K562 (cell line): ENCODE results near the gene DLL4. TPM values are rescaled to one million over a fixed set of nuclear protein-coding genes. Genes with fewer than 3 reads are reported as not detected.
"Not testable (repeated sequence)": the region's sequence is repeated elsewhere in the genome, so short reads cannot be mapped to it uniquely, and the experiment has no call there.

Experiments
- ATAC-seq: fragments of 200-7000 bp; cut with Tn5 transposase; 3 replicates; pipeline ENCODE4 v1.9.1; 2020; ENCODE audit warnings: moderate library complexity
- BruUV-seq: library from RNA; stranded (reverse); fragments of 400-500 nt; replicated peaks from 2 replicates; lab custom pipeline; 2021; lab: Mats Ljungman, UMichigan
- CTCF ChIA-PET: fragments of 300-600 bp; formaldehyde crosslinking; extraction: SDS; loops from one replicate; lab custom pipeline; 2021; ENCODE audit warnings: low intra/inter-chr PET ratio; lab: Yijun Ruan, JAX
- POLR2A ChIA-PET: fragments of 300-600, 350-650 bp; sonication (Branson Sonifier 250); formaldehyde crosslinking; extraction: SDS; loops from one replicate; lab custom pipeline; 2021; ENCODE audit warnings: antibody characterized with exemption, inconsistent platforms; lab: Yijun Ruan, JAX
- DNase-seq, 4 experiments: peaks; one replicate each; pipeline versions ENCODE4 v3.0.0 to v3.0.0-alpha.2; 2011 to 2018; ENCODE audit warnings: low spot score in 3 of 4, mixed read lengths in 3 of 4; ENCODE audit errors: extremely low read depth in 1 of 4
- FAIRE-seq: peaks from 2 replicates; lab custom pipeline; 2011; peaks lifted over from hg19 to GRCh38; lab: Jason Lieb, UNC
- H2AFZ ChIP-seq: 2 replicates; pipeline ENCODE4 v1.6.0; 2011; ENCODE audit warnings: low read depth, low read length, control low read depth, inconsistent platforms
- H3K27ac ChIP-seq: fragments of 200-600 bp; 3 replicates; pipeline ENCODE4 v1.8.0; 2011; ENCODE audit warnings: low read depth, mild to moderate bottlenecking, control low read depth, inconsistent platforms, low read length, moderate library complexity, mixed read lengths; ENCODE audit errors: extremely low read depth
- H3K27me3 ChIP-seq, 2 experiments: fragments of 300-600 bp in 1 of 2; 2 replicates in 1 of 2; 3 replicates in 1 of 2; pipeline versions ENCODE4 v1.6.0 to v1.8.0; 2011; ENCODE audit warnings: inconsistent platforms in 2 of 2, low read length in 2 of 2, mild to moderate bottlenecking in 1 of 2, mixed read lengths in 1 of 2, moderate library complexity in 1 of 2; ENCODE audit not compliant: control insufficient read depth in 2 of 2, insufficient read depth in 2 of 2
- H3K36me3 ChIP-seq: fragments of 300-600 bp; 3 replicates; pipeline ENCODE4 v1.8.0; 2011; ENCODE audit warnings: mild to moderate bottlenecking, low read length, inconsistent platforms; ENCODE audit not compliant: control insufficient read depth, insufficient read depth
- H3K4me1 ChIP-seq, 2 experiments: fragments of 200-600 bp in 1 of 2; replicated peaks in 1 of 2; 2 replicates in 1 of 2; 3 replicates in 1 of 2; pipeline versions ENCODE4 v1.5.1 to v1.8.0; 2011; ENCODE audit warnings: inconsistent platforms in 2 of 2, low read length in 2 of 2, mild to moderate bottlenecking in 1 of 2, mixed read lengths in 1 of 2, moderate library complexity in 1 of 2; ENCODE audit not compliant: control insufficient read depth in 2 of 2, insufficient read depth in 2 of 2
- H3K4me2 ChIP-seq: 2 replicates; pipeline ENCODE4 v1.6.1; 2011; ENCODE audit warnings: low read length, control low read depth, inconsistent platforms, mixed read lengths; ENCODE audit not compliant: insufficient read depth
- H3K4me3 ChIP-seq: fragments of 200-600 bp; sonication (generic), shearing (Covaris generic); 2 replicates; pipeline ENCODE4 v1.5.1; 2016; ENCODE audit warnings: control low read depth, inconsistent platforms
- H3K79me2 ChIP-seq: fragments of 200-600 bp; 3 replicates; pipeline ENCODE4 v1.8.0; 2011; ENCODE audit warnings: low read length, inconsistent platforms; ENCODE audit not compliant: control insufficient read depth, insufficient read depth
- H3K9ac ChIP-seq, 2 experiments: 2 replicates each; pipeline versions ENCODE4 v1.6.0 to v1.6.1; 2011; ENCODE audit warnings: low read depth in 2 of 2, low read length in 2 of 2, control low read depth in 1 of 2, inconsistent platforms in 1 of 2, mild to moderate bottlenecking in 1 of 2, mixed read lengths in 1 of 2; ENCODE audit not compliant: insufficient read depth in 1 of 2
- H3K9me1 ChIP-seq: one replicate; pipeline ENCODE4 v1.6.0; 2011; ENCODE audit warnings: inconsistent platforms, mild to moderate bottlenecking, low read length, moderate library complexity; ENCODE audit not compliant: control insufficient read depth, insufficient read depth
- H3K9me3 ChIP-seq: replicated peaks from 2 replicates; pipeline ENCODE4 v1.5.1; 2011; ENCODE audit warnings: low read depth, low read length, inconsistent platforms; ENCODE audit not compliant: control insufficient read depth, insufficient read depth
- H4K20me1 ChIP-seq: replicated peaks from 2 replicates; pipeline ENCODE4 v1.6.1; 2011; ENCODE audit warnings: low read length, inconsistent platforms, mixed read lengths; ENCODE audit not compliant: control insufficient read depth, insufficient read depth
- CEBPB ChIP-seq: fragments of 450-650 bp; IDR thresholded peaks from 2 replicates; pipeline ENCODE4 v1.6.1; 2016; ENCODE audit warnings: missing genetic modification characterization, missing compliant biosample characterization
- CEBPG ChIP-seq, 3 experiments: fragments of 200-800 bp in 1 of 3; sonication (Bioruptor generic) in 1 of 3; sonication (generic) in 1 of 3; formaldehyde crosslinking in 1 of 3; IDR thresholded peaks in 2 of 3; conservative IDR thresholded peaks in 1 of 3; 2 replicates each; pipeline versions ENCODE4 v1.6.1 to v1.8.0; 2016 to 2022; ENCODE audit warnings: missing compliant biosample characterization in 2 of 3, missing genetic modification characterization in 2 of 3, mild to moderate bottlenecking in 1 of 3, missing genetic modification reagents in 1 of 3
- HDAC1 ChIP-seq, 2 experiments: fragments of 450-650 bp; IDR thresholded peaks; 2 replicates each; pipeline ENCODE4 v1.6.1; 2016 to 2017; ENCODE audit warnings: inconsistent platforms in 1 of 2, mild to moderate bottlenecking in 1 of 2, moderate library complexity in 1 of 2
- MAFG ChIP-seq: fragments of 450-650 bp; conservative IDR thresholded peaks from 2 replicates; pipeline ENCODE4 v1.6.1; 2016; ENCODE audit warnings: missing genetic modification characterization, missing compliant biosample characterization
- POLR2B ChIP-seq: fragments of 450-650 bp; IDR thresholded peaks from 2 replicates; pipeline ENCODE4 v1.6.1; 2018; ENCODE audit warnings: low read depth; ENCODE audit not compliant: partially characterized antibody
- ZNF121 ChIP-seq: sonication (generic); formaldehyde crosslinking; conservative IDR thresholded peaks from 2 replicates; pipeline ENCODE4 v1.8.0; 2022; ENCODE audit warnings: missing genetic modification reagents
- WGBS: fragments of 100-300 bp; shearing (Covaris generic); methylation state at CpG from one replicate; pipeline ENCODE4 v1.1.6; 2016; ENCODE audit warnings: low coverage, mixed read lengths; ENCODE audit not compliant: insufficient coverage; ENCODE audit errors: missing lambda C conversion rate; 5-methylcytosine and 5-hydroxymethylcytosine counted together
- in situ Hi-C: fragments of 300-500 bp; cut with MboI; formaldehyde crosslinking; loops from 4 replicates; pipeline ENCODE4 v1.15.0; 2018; ENCODE audit warnings: inconsistent platforms, mixed read lengths
- intact Hi-C: fragments of 100-400 bp; cut with micrococcal nuclease; formaldehyde crosslinking; loops from 2 replicates; pipeline ENCODE4 v1.14.2; 2022
- polyA plus RNA-seq, 8 experiments: library from polyadenylated mRNA; depleted of rRNA in 4 of 8; stranded (reverse) in 5 of 8; unstranded in 3 of 8; fragments of >200 nt; fragmentation: Nextera tagmentation in 2 of 8; fragmentation: Illumina TruSeq in 1 of 8; extraction: Ambion mirVana in 2 of 8; extraction: Trizol in 1 of 8; gene quantifications; 2 replicates each; pipeline versions ENCODE4 v1.2.1 to v1.2.3, GENCODE V29; 2011 to 2014; ENCODE audit warnings: inconsistent platforms in 1 of 8, missing spikeins in 1 of 8
- total RNA-seq, 7 experiments: library from RNA; depleted of rRNA in 6 of 7; stranded (reverse); fragments of >200 nt in 6 of 7; fragmentation: Illumina TruSeq in 2 of 7; extraction: Trizol in 2 of 7; gene quantifications; 2 replicates each; pipeline versions ENCODE4 v1.2.1 to v1.2.3, GENCODE V29; 2011 to 2021; ENCODE audit warnings: low replicate concordance in 1 of 7
- TF ChIP-seq, protein P1 (sequence below): sonication (generic); formaldehyde crosslinking; IDR thresholded peaks from 2 replicates; pipeline ENCODE4 v1.8.0; 2023; ENCODE audit warnings: mild to moderate bottlenecking, missing genetic modification reagents
- TF ChIP-seq, protein P2 (sequence below): sonication (generic); formaldehyde crosslinking; IDR thresholded peaks from 2 replicates; pipeline ENCODE4 v1.9.0; 2022; ENCODE audit warnings: mild to moderate bottlenecking, missing genetic modification reagents
- TF ChIP-seq, protein P3 (sequence below), 2 experiments: fragments of 450-650 bp in 1 of 2; sonication (generic) in 1 of 2; formaldehyde crosslinking in 1 of 2; IDR thresholded peaks in 1 of 2; conservative IDR thresholded peaks in 1 of 2; 2 replicates each; pipeline versions ENCODE4 v1.6.1 to v1.8.1; 2016 to 2023; ENCODE audit warnings: mild to moderate bottlenecking in 2 of 2, moderate library complexity in 2 of 2, inconsistent platforms in 1 of 2, missing genetic modification reagents in 1 of 2

The DLL4 gene
- total and polyA plus RNA-seq, 9 of the 15 experiments (the other 6 are each of a cell fraction or from before 2014, with no cell fraction given) = 0.04 to 1.1 (median 0.41) TPM; not detected in 1

DNA sequence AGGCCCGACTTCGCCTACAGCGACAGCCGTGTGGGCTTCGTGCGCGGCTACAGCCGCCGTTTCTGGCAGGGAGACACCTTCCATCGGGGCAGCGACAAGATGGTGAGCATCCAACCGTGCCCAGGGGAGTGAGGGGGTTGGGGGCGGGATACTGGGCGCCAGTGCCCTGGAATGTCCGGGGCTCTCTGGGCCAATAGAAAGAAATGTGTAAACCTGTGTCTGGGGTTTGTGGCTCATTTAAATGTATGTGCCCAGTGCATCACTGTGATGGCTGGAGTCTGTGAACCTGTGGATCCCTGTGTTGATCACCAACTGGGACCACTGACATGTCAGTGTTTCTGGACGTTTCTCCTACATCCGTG lies 24.6 kb downstream of the DLL4 start (continued):
- TF ChIP-seq, protein P1, sequence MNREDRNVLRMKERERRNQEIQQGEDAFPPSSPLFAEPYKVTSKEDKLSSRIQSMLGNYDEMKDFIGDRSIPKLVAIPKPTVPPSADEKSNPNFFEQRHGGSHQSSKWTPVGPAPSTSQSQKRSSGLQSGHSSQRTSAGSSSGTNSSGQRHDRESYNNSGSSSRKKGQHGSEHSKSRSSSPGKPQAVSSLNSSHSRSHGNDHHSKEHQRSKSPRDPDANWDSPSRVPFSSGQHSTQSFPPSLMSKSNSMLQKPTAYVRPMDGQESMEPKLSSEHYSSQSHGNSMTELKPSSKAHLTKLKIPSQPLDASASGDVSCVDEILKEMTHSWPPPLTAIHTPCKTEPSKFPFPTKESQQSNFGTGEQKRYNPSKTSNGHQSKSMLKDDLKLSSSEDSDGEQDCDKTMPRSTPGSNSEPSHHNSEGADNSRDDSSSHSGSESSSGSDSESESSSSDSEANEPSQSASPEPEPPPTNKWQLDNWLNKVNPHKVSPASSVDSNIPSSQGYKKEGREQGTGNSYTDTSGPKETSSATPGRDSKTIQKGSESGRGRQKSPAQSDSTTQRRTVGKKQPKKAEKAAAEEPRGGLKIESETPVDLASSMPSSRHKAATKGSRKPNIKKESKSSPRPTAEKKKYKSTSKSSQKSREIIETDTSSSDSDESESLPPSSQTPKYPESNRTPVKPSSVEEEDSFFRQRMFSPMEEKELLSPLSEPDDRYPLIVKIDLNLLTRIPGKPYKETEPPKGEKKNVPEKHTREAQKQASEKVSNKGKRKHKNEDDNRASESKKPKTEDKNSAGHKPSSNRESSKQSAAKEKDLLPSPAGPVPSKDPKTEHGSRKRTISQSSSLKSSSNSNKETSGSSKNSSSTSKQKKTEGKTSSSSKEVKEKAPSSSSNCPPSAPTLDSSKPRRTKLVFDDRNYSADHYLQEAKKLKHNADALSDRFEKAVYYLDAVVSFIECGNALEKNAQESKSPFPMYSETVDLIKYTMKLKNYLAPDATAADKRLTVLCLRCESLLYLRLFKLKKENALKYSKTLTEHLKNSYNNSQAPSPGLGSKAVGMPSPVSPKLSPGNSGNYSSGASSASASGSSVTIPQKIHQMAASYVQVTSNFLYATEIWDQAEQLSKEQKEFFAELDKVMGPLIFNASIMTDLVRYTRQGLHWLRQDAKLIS (CRISPR knock-in tag) = 0 out of 2 replicates have a peak, but pooled peaks have one; percentile 1
- TF ChIP-seq, protein P2, sequence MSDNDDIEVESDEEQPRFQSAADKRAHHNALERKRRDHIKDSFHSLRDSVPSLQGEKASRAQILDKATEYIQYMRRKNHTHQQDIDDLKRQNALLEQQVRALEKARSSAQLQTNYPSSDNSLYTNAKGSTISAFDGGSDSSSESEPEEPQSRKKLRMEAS = no peak
- peak; percentile 9 for TF ChIP-seq POLR2B
- TF ChIP-seq MAFG = no peak
- TF ChIP-seq HDAC1 (IDR thresholded peaks at IDR 0.05) = 0 out of 4 replicates have a peak, but pooled peaks of 1 of the 2 experiments have one; percentile 4

DNA sequence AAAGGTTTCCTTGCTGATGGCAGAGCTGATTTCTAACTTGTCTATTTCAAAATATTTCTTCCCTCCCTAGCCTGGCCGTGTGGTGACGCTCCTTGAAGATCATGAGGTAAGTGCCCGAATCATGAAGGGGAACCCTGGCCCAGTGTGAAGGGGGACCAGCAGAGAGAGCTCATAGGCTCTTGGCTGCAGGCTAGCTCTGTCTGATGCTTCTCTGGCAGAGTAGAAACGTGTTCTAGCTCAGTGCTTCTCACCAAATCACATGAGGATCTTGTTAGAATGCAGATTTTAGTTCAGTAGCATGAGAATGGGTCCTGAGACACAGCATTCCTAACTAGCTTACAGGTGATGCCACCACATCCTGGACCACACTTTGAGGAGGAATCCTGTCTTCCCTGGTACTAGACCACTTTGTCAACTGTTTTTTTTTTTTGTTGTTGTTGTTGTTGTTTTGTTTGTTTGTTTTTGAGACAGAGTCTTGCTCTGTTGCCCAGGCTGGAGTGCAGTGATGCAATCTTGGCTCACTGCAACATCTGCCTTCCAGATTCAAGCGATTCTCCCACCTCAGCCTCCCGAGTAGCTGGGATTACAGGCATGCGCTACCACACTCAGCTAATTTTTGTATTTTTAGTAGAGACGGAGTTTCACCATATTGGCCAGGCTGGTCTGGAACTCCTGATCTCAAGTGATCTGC lies 25.2 kb downstream of the DLL4 start:
- H3K36me3 ChIP-seq, BruUV-seq, DNase-seq, H3K9me3 ChIP-seq, H3K79me2 ChIP-seq, CTCF ChIA-PET, H3K27me3 ChIP-seq, in situ Hi-C loops, ATAC-seq, H4K20me1 ChIP-seq, H3K9me1 ChIP-seq, intact Hi-C loops, H3K27ac ChIP-seq, FAIRE-seq: not testable (repeated sequence)
- TF ChIP-seq CEBPG (CRISPR knock-in tag; IDR thresholded peaks at IDR 0.05) = peak; percentile 16; the same call in 1 of the 2 replicates
- peak; percentile 39 to 72; a peak in 3 of 4 replicates for TF ChIP-seq CEBPG (tag; conservative IDR thresholded peaks at IDR 0.05 in 1 of 2, IDR thresholded peaks at IDR 0.05 in 1 of 2)
- peak; percentile 50; the same call in 1 of the 2 replicates for TF ChIP-seq ZNF121 (CRISPR knock-in tag)
- TF ChIP-seq, protein P3, sequence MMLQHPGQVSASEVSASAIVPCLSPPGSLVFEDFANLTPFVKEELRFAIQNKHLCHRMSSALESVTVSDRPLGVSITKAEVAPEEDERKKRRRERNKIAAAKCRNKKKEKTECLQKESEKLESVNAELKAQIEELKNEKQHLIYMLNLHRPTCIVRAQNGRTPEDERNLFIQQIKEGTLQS (IDR thresholded peaks at IDR 0.05) = peak; percentile 80
- TF ChIP-seq, protein P3 (CRISPR knock-in tag; conservative IDR thresholded peaks at IDR 0.05) = not testable (repeated sequence)
- TF ChIP-seq CEBPB (tag) = peak; percentile 61
- Histone ChIP-seq H3K4me2 (peak overlapping the region; percentile 80), H2AFZ (peak overlapping the region; percentile 85), H3K9ac (peak overlapping the region; percentile 23 to 84; a peak in 2 of 4 replicates), H3K4me1 (peaks cover 14 to 31% of the 10 kb centered on the region in 2 experiments; a peak in 4 of 5 replicates), H3K4me3 (peak overlapping the region; percentile 61)
- POLR2A ChIA-PET = interaction anchor here (0.5 to 3.1 kb wide), 8 partner anchors 9 to 425 kb away, joined by 3 to 16 read pairs (median 4); partner anchors contain the start of gene DLL4
- WGBS = 44% methylated on average over 8 of the region's 8 CpGs
